Thoracic aorta (tissue), 2 donors: ENCODE measurements around the gene ASAP2. TPM values are rescaled to one million over a fixed set of nuclear protein-coding genes. Genes with fewer than 3 reads are reported as not detected.
A peak's percentile ranks its signal among the peaks of the same experiment; 100 is the strongest.

Experiments
- ATAC-seq: fragments of 150-250 bp; one replicate; pipeline ENCODE4 v1.8.0; 2017; ENCODE audit warnings: low read depth; ENCODE audit not compliant: insufficient number of reproducible peaks, low FRiP score
- DNase-seq: peaks from one replicate; pipeline ENCODE4 v3.0.0-alpha.2; 2020; ENCODE audit warnings: low spot score
- H3K27ac ChIP-seq, 2 donors: fragments of 200-600 bp; sonication (generic); 1 replicate in 1 of 2; 2 replicates in 1 of 2; pipeline ENCODE4 v1.5.1; 2016; ENCODE audit warnings: mild to moderate bottlenecking in 2 of 2, moderate library complexity in 2 of 2
- H3K27me3 ChIP-seq: fragments of 200-600 bp; sonication (generic); replicated peaks from 2 replicates; pipeline ENCODE4 v1.6.0; 2016; ENCODE audit warnings: mild to moderate bottlenecking; ENCODE audit not compliant: insufficient read depth
- H3K36me3 ChIP-seq: fragments of 200-600 bp; sonication (generic); one replicate; pipeline ENCODE4 v1.5.1; 2016
- H3K4me1 ChIP-seq, 2 donors: fragments of 200-600 bp; sonication (generic); 1 replicate in 1 of 2; 2 replicates in 1 of 2; pipeline versions ENCODE4 v1.5.1 to v1.6.0; 2016; ENCODE audit warnings: low read depth in 2 of 2, mild to moderate bottlenecking in 1 of 2; ENCODE audit not compliant: control insufficient read depth in 1 of 2
- H3K4me3 ChIP-seq: fragments of 200-600 bp; sonication (generic); 2 replicates; pipeline ENCODE4 v1.5.1; 2016; ENCODE audit warnings: mild to moderate bottlenecking
- H3K9me3 ChIP-seq: fragments of 200-600 bp; sonication (generic); 2 replicates; pipeline ENCODE4 v1.5.1; 2016
- CTCF ChIP-seq: fragments of 200-600 bp; sonication (generic); IDR thresholded peaks from one replicate; pipeline ENCODE4 v1.5.1; 2019; ENCODE audit warnings: antibody characterized with exemption
- total RNA-seq, 2 donors: library from RNA; depleted of rRNA; stranded (reverse); fragments of >200 nt; gene quantifications; one replicate each; pipeline versions ENCODE4 v1.1.0 to v1.2.3, GENCODE V29; 2016

Gene ASAP2
- total RNA-seq, 2 donors from 2014 or later, result 58.1 to 102 TPM

GRCh38 chr2:9236045-9236344 lies 29.4 kb downstream of the ASAP2 start:
- DNase-seq, result no peak
- H3K9me3 ChIP-seq, result no peaks in the 10 kb centered on the region

GRCh38 chr2:9236867-9237266 lies 30.3 kb downstream of the ASAP2 start:
- H3K4me1 ChIP-seq, result peaks cover 59 to 91% of the 10 kb centered on the region in 2 donors
- no peak for TF ChIP-seq CTCF
- H3K36me3 ChIP-seq, result no peaks in the 10 kb centered on the region
- no peak for DNase-seq
- no peak for ATAC-seq
- H3K27ac ChIP-seq, result peak overlapping the region; percentile 81 to 96
- no peaks in the 10 kb centered on the region for H3K9me3 ChIP-seq
- H3K27me3 ChIP-seq, result no peaks in the 10 kb centered on the region
- H3K4me3 ChIP-seq, result peak overlapping the region; percentile 41

More at GRCh38 chr2:9236045-9236344, 29.4 kb downstream of the ASAP2 start:
- no peaks in the 10 kb centered on the region for H3K36me3 ChIP-seq
- TF ChIP-seq CTCF, result no peak
- H3K27ac ChIP-seq, result peak overlapping the region; percentile 95 to 96
- H3K4me3 ChIP-seq, result no peak overlapping the region
- no peaks in the 10 kb centered on the region for H3K27me3 ChIP-seq
- ATAC-seq, result no peak
- H3K4me1 ChIP-seq, result peaks cover 64 to 91% of the 10 kb centered on the region in 2 donors

- no peaks in the 10 kb centered on the region for H3K9me3 ChIP-seq
- no peaks in the 10 kb centered on the region for H3K36me3 ChIP-seq
- H3K4me1 ChIP-seq, result peaks cover 52 to 91% of the 10 kb centered on the region in 2 donors
- no peak overlapping the region for H3K4me3 ChIP-seq
- no peak for ATAC-seq
- peak overlapping the region; percentile 81 to 96 for H3K27ac ChIP-seq
- no peaks in the 10 kb centered on the region for H3K27me3 ChIP-seq
- no peak for TF ChIP-seq CTCF
- no peak for DNase-seq
Measured at GRCh38 chr2:9237831-9238230, 31.2 kb downstream of the ASAP2 start.

- H3K27ac ChIP-seq, result peak overlapping the region; percentile 81 to 96
- no peaks in the 10 kb centered on the region for H3K36me3 ChIP-seq
- H3K4me1 ChIP-seq, result peaks cover 44 to 82% of the 10 kb centered on the region in 2 donors
- no peak overlapping the region for H3K4me3 ChIP-seq
- ATAC-seq (no peak), DNase-seq (no peak)
- no peaks in the 10 kb centered on the region for H3K27me3 ChIP-seq
- no peaks in the 10 kb centered on the region for H3K9me3 ChIP-seq
- no peak for TF ChIP-seq CTCF
Measured at GRCh38 chr2:9238591-9239326, 32.1 kb downstream of the ASAP2 start.

- DNase-seq (no peak), ATAC-seq (no peak)
- Histone ChIP-seq H3K4me3 (no peak overlapping the region), H3K27me3 (no peaks in the 10 kb centered on the region), H3K36me3 (no peaks in the 10 kb centered on the region), H3K9me3 (no peaks in the 10 kb centered on the region), H3K4me1 (peaks cover 38 to 78% of the 10 kb centered on the region in 2 donors), H3K27ac (peak overlapping the region in 1 of 2 donors; percentile 96)
- no peak for TF ChIP-seq CTCF
Measured at GRCh38 chr2:9239616-9240015, 33.0 kb downstream of the ASAP2 start.
